Measurements from ENCODE around the gene VAV1.

The VAV1 gene

DNA sequence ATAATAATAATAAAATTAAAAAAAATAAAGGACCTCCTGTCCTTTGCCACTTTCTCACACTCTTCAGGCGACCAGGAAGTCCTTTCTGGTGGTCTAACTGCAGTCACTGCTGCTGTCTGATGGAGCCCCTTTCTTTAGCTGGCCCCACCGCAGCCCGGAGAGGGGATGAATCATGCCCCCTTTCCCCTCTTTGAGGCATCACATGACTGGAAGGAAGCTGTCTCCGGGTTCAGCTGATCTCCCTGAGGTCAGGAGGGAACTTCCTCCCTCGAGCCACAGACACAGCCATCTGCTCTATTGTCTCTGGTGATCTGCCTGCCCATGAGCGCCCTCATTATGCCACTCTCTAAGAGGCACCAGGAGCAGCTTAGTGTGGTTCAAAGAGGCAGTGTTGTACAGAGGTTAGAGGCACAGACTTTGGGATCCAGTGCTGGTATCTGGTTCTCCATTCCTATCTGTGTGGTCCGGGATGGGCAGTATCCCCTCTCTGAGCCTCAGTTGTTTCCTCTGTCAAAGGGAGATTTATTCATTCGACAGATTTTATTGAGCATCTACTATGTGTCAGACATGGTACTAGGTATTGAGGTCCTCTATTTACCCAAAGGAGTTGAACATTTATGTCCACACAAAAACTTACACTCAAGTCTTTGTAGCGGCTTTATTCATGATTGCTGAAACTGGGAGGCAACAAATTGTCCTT is 30.0 kb downstream of the VAV1 start:
- peak; percentile 82 for DNase-seq (ENCODE audit: low read depth, low spot score)
- H3K4me3 ChIP-seq (ENCODE audit: low read length), result peak overlapping the region; percentile 56

DNA sequence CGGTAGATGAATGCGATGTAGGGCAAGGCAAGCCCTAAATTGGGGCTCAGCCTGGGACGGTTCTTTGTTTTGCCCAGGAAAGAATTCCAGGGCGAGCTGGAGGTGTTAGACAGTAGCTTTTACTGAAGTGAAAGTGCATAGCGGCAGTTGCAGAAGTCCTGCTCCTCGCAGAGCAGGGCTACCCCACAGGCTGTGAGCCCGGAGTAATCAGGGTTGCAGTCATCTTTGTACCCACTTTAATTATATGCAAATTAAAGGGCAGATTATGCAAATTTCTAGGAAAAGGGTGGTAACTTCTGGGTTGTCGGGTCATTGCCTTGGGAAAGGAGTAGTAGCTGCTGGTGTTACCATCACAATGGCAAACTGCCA is 30.5 kb downstream of the VAV1 start:
- peak overlapping the region; percentile 56; the same call in 1 of the 2 replicates for H3K4me3 ChIP-seq (ENCODE audit: low read length)
- DNase-seq (ENCODE audit: low read depth, low spot score), result no peak

DNA sequence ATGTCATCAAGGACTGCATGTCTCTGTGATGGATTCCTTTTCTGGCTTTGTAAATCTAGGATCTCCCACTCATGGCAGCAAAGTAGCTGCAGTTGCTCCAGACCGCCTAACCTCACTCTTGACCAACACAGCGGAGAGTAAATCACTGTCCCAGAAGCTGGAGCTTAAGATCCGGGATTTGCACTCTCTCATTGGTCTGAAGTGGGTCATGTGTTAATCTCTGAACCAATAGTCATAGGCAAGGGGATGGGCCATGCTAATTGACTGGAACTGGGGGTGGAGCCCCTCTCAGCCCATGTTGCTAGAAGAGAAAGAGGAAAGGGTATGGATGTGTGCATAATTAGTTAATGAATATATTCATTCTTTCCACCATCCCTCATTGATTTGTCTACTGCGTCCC is 34.0 kb downstream of the VAV1 start:
- H3K4me3 ChIP-seq (ENCODE audit: low read length), result no peak overlapping the region
- DNase-seq (ENCODE audit: low read depth, low spot score), result peak; percentile 29

DNA sequence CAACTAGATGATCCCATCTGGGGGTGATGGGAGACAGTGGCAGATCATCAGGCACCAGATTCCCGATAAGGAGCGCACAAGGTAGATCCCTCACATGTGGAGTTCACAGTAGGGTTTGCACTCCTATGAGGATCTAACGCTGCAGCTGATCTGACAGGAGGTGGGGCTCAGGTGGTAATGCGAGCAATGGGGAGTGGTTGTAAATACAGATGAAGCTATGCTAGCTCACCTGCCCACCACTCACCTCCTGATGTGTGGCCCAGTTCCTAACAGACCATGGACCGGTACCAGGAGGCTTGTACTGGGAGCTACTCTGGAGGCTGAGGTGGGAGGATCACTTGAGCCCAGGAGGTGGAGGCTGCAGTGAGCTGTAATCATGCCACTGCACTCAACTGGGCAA is 34.8 kb downstream of the VAV1 start:
- H3K4me3 ChIP-seq (ENCODE audit: low read length), result no peak overlapping the region
- no peak for DNase-seq (ENCODE audit: low read depth, low spot score)

DNA sequence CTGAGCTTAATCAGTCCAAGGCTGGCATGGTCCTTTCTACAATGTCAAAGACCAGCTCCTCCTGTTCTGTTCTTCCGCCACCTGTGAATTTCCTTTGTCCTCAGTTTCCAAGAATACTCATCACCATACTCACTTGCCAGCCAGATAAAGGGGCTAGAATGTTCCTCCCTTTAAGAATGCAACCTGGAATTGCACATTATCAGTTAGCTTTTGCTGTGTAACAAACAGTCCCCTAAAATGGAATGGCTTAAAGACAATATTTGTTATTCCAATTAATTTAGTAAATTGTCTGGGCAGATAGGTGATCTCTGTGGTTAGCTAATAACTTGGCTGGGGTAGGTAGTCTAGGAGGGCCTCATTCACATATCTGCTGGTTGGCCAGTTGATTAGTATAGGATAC is 36.0 kb downstream of the VAV1 start:
- no peak overlapping the region for H3K4me3 ChIP-seq (ENCODE audit: low read length)
- no peak for DNase-seq (ENCODE audit: low read depth, low spot score)

DNA sequence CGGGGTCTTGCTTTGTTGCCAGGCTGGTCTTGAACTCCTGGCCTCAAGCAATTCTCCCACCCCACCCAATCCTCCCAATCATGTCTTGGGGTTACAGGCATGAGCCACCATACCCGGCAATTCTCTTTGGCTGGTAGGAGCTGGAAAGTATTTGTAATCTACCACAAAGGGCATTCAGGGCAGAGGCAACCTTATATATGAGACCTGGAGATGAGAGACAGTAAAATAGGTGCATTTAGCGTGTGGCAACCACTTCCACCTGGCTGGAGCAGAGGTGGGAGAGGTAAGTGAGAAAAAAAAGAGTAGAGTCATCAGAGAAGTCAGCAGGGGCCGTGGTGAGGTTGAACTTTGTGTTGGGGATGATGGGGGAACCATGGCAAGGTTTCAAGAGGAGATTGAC is 36.8 kb downstream of the VAV1 start:
- H3K4me3 ChIP-seq (ENCODE audit: low read length), result no peak overlapping the region
- DNase-seq (ENCODE audit: low read depth, low spot score), result no peak

DNA sequence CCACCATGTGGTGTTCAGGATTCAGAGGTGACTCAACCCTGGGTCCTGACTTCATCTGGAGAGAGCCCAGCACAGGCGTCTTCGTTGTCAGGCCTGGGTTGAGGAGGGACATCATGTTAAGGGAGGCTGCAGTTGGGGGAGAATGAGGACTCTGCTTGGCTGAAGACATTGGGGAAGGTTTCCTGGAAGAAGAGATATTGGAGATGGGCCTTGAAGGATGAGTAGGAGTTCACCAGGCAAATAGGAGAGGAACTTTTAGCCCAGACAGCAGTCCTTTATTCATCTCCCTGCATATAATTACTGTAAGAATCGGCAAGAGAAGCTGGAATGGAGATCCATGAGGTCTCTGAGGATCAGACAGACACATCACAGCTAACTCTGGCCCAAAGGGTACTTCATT is 38.9 kb downstream of the VAV1 start:
- no peak for DNase-seq (ENCODE audit: low read depth, low spot score)
- no peak overlapping the region for H3K4me3 ChIP-seq (ENCODE audit: low read length)

DNA sequence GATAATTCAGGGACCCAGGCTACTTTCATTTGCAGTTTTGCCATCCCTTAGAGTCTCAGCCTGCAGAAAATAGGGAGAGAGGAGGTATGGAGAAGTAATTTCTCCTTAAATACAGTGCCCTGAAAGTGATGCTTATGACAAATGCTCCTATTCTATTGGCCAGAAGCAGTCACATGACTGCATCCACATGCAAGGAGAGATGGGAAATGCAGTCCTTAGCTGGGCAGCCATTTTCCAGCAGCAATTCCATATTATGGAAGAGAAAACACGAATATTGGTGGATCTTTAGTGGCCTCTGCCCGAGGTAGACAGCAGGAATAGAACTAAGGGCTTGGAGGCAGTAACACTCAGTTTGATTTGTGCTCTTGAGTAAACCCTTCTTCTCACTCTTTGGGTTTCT is 39.4 kb downstream of the VAV1 start:
- DNase-seq (ENCODE audit: low read depth, low spot score), result peak; percentile 53
- H3K4me3 ChIP-seq (ENCODE audit: low read length), result no peak overlapping the region

DNA sequence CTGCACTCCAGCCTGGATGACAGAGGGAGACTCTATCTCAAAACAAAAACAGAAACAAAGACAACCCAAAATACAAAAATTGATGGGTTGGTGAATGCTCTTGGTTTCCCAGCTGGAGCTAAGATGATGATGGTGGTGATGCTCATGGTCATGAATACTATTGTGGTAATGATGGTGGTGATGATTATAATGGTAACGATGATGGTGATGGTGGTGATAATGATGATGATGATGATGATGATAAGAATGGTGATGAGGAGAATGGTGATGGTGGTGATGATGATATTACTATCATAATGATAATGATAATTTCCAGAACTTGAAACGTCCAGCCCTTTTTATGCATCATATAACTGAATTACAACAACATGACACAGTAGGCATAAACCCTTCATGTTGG is 40.1 kb downstream of the VAV1 start:
- no peak for DNase-seq (ENCODE audit: low read depth, low spot score)
- no peak overlapping the region for H3K4me3 ChIP-seq (ENCODE audit: low read length)

DNA sequence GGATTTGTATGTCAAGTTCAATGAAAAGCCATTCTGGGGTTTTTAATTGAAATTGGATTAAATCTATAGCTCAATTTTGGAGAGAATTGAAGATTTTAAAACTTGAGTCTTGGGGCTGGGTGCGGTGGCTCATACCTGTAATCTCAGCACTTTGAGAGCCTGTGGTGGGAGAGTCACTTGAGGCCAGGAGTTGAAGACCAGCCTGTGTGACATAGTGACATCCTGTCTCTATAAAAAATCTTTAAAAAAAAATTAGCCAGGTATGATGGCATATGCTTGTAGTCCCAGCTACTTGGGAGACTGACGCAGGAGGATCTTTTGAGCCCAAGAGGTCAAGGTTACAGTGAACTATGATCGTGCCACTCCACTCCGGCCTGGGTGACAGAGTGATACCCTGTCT is 41.2 kb downstream of the VAV1 start:
- no peak for DNase-seq (ENCODE audit: low read depth, low spot score)
- no peak overlapping the region for H3K4me3 ChIP-seq (ENCODE audit: low read length)

DNA sequence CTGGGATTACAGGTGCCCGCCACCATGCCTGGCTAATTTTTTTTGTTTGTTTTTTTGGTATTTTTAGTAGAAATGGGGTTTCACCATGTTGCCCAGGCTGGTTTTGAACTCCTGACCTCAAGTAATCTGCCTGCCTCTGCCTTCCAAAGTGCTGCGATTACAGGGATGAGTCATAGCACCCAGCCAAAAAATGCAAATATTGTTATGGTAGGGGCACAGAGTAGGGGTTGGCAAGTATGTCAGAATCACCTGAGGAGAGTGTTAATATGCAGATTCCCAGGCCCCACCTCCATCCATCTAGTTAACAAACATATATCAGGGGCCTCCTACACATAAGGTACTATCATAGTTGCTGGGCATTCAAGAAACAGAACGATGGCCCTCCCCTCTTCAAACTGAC is 44.7 kb downstream of the VAV1 start:
- no peak for DNase-seq (ENCODE audit: low read depth, low spot score)

DNA sequence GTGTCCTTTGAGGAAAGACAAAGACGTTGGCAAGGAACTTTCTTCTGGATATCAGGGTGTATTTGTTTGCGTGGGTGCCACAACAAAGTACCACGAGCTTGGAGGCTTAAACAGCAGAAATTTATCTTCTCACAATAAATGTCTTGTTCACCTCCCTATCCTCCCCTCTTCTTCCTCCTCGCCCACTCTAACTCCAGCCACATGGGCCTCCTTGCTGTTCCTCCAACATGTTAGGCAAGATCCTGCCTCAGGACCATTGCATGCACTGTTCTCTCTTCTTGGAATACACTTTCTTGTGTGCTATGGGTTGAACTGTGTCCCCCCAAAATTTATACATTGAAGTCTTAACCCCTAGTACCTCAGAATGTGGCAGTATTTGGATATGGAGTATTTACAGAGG is 45.7 kb downstream of the VAV1 start:
- DNase-seq (ENCODE audit: low read depth, low spot score), result no peak
- no peak overlapping the region for H3K4me3 ChIP-seq (ENCODE audit: low read length)

More for the DNA sequence above, 44.7 kb downstream of the VAV1 start:
- no peak overlapping the region for H3K4me3 ChIP-seq (ENCODE audit: low read length)

DNA sequence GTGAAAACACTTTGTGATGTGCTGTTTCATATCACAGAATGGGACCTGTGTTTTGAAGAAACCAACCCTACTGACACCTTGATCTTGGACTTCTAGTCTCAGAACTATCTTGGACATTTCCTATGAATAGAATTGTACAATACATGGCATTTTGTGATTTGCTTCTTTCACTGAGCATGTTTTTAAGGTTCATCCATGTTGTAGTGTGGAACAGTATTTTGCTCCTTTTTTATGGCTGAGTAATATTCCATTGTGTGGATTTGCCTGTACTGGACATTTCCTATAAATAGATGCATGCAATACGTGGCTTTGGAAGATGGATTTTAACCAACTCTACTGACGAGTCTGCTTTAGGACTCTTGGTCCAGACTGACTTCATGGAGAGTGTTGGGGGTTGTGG is 46.8 kb downstream of the VAV1 start:
- DNase-seq (ENCODE audit: low read depth, low spot score), result no peak

DNA sequence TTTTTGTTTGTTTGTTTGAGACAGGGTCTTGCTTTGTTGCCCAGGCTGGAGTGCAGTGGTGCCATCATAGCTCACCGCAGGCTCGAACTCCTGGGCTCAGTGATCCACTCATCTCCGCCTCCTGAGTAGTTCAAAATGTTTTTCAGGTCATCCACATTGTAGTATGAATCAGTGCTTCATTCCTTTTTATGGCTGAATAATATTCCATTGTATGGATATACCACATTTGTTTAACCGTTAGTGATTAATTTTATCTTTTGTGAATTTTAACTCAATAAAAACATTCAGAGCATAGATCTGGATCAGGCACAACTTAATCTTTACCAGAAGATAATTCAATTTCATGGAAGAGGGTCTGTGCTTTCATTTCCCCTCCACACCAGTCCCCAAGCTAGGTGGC is 47.7 kb downstream of the VAV1 start:
- no peak overlapping the region for H3K4me3 ChIP-seq (ENCODE audit: low read length)
- DNase-seq (ENCODE audit: low read depth, low spot score), result no peak

More for the DNA sequence above, 46.8 kb downstream of the VAV1 start:
- no peak overlapping the region for H3K4me3 ChIP-seq (ENCODE audit: low read length)

DNA sequence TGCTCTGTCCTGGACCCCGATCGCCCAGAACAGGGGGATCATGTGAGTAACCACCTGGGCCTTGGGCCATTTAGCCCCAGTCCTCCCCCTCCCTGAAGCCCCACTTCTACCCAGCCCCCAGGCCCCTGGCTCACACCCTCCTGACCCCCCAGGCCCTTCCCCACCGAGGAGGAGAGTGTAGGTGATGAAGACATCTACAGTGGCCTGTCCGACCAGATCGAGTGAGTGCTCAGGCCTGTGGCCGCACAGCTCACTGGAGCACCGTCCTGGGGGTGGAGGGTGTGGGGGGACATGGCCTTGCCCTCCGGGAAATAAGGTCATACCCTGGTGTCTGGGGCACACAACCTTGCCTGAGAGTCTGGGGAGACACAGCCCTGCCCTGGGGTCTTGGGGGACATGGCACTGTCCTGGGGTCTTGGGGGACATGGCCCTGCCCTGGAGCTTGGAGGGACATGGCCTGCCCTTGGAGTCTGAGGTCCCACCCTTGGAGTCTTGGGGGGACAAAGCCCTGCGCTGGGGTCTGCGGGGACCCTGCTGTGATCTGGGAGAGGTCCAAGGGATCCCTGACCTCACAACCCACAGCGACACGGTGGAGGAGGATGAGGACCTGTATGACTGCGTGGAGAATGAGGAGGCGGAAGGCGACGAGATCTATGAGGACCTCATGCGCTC is 49.3 kb downstream of the VAV1 start:
- no peak for DNase-seq (ENCODE audit: low read depth, low spot score)
- H3K4me3 ChIP-seq (ENCODE audit: low read length), result no peak overlapping the region

DNA sequence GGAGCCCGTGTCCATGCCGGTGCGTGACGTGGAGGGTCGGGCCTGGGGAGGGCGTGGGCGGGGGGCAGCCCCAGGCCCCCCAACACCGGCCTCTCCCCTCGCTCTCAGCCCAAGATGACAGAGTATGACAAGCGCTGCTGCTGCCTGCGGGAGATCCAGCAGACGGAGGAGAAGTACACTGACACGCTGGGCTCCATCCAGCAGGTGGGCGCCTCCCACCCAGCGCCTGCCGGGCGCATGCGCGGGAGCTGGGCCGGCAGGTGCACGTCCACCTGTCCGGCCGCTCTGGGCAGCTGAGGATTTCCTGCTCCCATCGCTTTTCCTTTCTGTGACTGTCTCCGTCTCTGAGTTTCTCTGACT is 49.8 kb downstream of the VAV1 start:
- H3K4me3 ChIP-seq (ENCODE audit: low read length), result no peak overlapping the region
- no peak for DNase-seq (ENCODE audit: low read depth, low spot score)

DNA sequence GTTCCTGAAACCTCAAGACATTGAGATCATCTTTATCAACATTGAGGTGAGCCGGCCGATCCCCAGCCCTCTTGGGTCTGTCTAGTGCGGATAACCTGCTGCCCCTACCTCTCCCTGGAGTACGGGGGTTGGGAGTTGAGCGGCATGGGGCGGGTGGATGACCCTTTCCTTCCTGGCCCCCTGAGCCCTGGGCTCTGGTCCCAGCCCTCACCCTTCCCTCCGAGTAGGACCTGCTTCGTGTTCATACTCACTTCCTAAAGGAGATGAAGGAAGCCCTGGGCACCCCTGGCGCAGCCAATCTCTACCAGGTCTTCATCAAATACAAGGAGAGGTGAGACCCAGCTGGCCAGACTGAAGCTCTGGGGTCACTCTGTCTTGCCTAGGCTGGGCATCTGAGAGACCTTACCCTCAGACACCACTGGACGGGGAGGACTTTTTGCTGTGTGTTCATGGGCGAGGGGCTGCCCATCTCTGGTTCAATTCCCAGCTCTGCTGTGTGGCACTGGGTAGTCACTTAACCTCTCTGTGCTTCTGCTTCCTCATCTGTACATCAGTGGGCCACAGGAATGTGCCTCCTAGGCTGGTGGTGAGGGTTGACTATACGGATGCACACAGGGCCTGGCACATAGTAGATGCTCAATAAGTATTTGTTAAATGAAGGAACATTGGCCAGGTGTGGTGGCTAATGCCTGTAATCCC is 52.7 kb downstream of the VAV1 start:
- DNase-seq (ENCODE audit: low read depth, low spot score), result no peak
- H3K4me3 ChIP-seq (ENCODE audit: low read length), result no peak overlapping the region

DNA sequence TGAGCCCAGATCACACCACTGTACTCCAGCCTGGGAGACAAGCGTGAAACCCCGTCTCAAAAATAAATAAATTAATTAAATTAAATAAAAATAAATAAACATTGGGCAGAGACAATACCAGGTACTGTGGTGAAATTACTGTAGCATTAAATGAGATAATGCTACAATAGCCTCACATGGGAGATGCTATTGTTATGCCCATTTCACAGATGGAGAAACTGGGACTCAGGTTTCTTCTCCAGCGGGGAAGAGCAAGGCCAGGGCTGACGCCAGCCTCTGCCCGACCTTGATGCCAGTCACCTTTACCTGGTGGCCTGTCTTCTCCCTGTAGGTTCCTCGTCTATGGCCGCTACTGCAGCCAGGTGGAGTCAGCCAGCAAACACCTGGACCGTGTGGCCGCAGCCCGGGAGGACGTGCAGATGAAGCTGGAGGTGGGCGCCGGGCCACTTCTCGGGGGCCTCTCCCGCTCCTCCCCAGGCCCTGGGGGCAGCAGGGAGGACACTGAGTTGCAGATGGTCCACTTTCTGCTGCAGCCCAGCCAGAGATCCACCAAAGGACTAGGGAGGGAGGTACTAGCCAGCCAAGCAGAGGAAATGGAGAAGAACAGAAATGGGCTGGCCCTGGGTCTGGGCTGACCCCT is 53.9 kb downstream of the VAV1 start:
- DNase-seq (ENCODE audit: low read depth, low spot score), result no peak
- H3K4me3 ChIP-seq (ENCODE audit: low read length), result no peak overlapping the region

DNA sequence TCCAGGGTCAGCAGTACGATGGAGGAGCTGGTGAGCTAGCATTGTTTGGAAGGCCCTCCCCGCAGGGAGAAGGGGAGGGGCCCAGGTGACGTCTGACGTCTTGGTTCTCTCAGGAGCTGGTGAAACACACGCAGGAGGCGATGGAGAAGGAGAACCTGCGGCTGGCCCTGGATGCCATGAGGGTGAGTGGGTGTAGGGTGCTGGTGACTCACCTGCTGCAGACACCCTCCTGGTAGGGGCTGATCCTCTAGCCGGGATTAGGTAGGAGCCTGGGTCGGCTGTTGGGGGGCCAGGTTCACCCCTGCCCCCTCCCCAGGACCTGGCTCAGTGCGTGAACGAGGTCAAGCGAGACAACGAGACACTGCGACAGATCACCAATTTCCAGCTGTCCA is 55.8 kb downstream of the VAV1 start:
- no peak for DNase-seq (ENCODE audit: low read depth, low spot score)
- H3K4me3 ChIP-seq (ENCODE audit: low read length), result no peak overlapping the region
